IMR-90 (cell line): ENCODE data around the gene CARF. TPM values are rescaled to one million over a fixed set of nuclear protein-coding genes. Genes with fewer than 3 reads are reported as not detected.

Experiments
- ATAC-seq: fragments of 200-7000 bp; cut with Tn5 transposase; 2 replicates; pipeline ENCODE4 v1.9.1; 2020; ENCODE audit warnings: low read depth, mild to moderate bottlenecking, moderate library complexity
- BruUV-seq: library from RNA; stranded (reverse); fragments of 400-500 nt; replicated peaks from 2 replicates; lab custom pipeline; 2021; lab: Mats Ljungman, UMichigan
- CTCF ChIA-PET: fragments of 300-600 bp; formaldehyde crosslinking; extraction: SDS; loops from one replicate; lab custom pipeline; 2021; ENCODE audit warnings: antibody characterized with exemption; lab: Yijun Ruan, JAX
- POLR2A ChIA-PET: fragments of 300-600 bp; sonication (Branson Sonifier 250); formaldehyde crosslinking; loops from one replicate; lab custom pipeline; 2022; ENCODE audit warnings: antibody characterized with exemption; ENCODE audit not compliant: unreplicated experiment; lab: Charles Lee
- DNase-seq: peaks from one replicate; pipeline ENCODE4 v3.0.0; 2013
- H2AFZ ChIP-seq: replicated peaks from 2 replicates; pipeline ENCODE3; 2013; ENCODE audit warnings: low read length, mild to moderate bottlenecking; ENCODE audit not compliant: poor library complexity
- H2AK5ac ChIP-seq: 2 replicates; pipeline ENCODE4 v1.6.1; 2013; ENCODE audit warnings: low read depth, low read length, inconsistent platforms
- H2AK9ac ChIP-seq: replicated peaks from 2 replicates; pipeline ENCODE3; 2013; ENCODE audit warnings: mild to moderate bottlenecking, low read depth, low read length, moderate library complexity; ENCODE audit not compliant: poor library complexity
- H2BK120ac ChIP-seq: 2 replicates; pipeline ENCODE4 v1.6.1; 2013; ENCODE audit warnings: low read depth, low read length, inconsistent platforms
- H2BK15ac ChIP-seq: 3 replicates; pipeline ENCODE4 v1.6.1; 2013; ENCODE audit warnings: low read depth, low read length, inconsistent platforms
- H2BK20ac ChIP-seq: 2 replicates; pipeline ENCODE4 v1.6.1; 2013; ENCODE audit warnings: low read depth, mild to moderate bottlenecking, inconsistent platforms, low read length, moderate library complexity
- H2BK5ac ChIP-seq: 2 replicates; pipeline ENCODE4 v1.6.1; 2013; ENCODE audit warnings: mild to moderate bottlenecking, low read depth, low read length, inconsistent platforms; ENCODE audit not compliant: poor library complexity, severe bottlenecking
- H3K14ac ChIP-seq: replicated peaks from 2 replicates; pipeline ENCODE4 v1.6.1; 2013; ENCODE audit warnings: low read depth, low read length, inconsistent platforms
- H3K18ac ChIP-seq: 2 replicates; pipeline ENCODE4 v1.6.1; 2013; ENCODE audit warnings: low read depth, low read length, control low read depth
- H3K23ac ChIP-seq: 2 replicates; pipeline ENCODE4 v1.6.1; 2013; ENCODE audit warnings: low read depth, low read length, inconsistent platforms
- H3K27ac ChIP-seq: 2 replicates; pipeline ENCODE4 v1.5.1; 2013; ENCODE audit warnings: mild to moderate bottlenecking, control low read depth, low read length; ENCODE audit not compliant: insufficient read depth
- H3K27me3 ChIP-seq: 2 replicates; pipeline ENCODE4 v1.6.1; 2013; ENCODE audit warnings: low read length; ENCODE audit not compliant: control insufficient read depth, insufficient read depth
- H3K36me3 ChIP-seq: 2 replicates; pipeline ENCODE4 v1.6.1; 2013; ENCODE audit warnings: low read length, mixed read lengths; ENCODE audit not compliant: control insufficient read depth, insufficient read depth
- H3K4ac ChIP-seq: 2 replicates; pipeline ENCODE4 v1.6.1; 2013; ENCODE audit warnings: low read depth, low read length, inconsistent platforms
- H3K4me1 ChIP-seq: 2 replicates; pipeline ENCODE4 v1.6.1; 2013; ENCODE audit warnings: low read length, mixed read lengths; ENCODE audit not compliant: control insufficient read depth, insufficient read depth
- H3K4me2 ChIP-seq: 2 replicates; pipeline ENCODE4 v1.6.1; 2013; ENCODE audit warnings: low read depth, mild to moderate bottlenecking, control low read depth, low read length, moderate library complexity
- H3K4me3 ChIP-seq: 2 replicates; pipeline ENCODE4 v1.5.1; 2013; ENCODE audit warnings: low read depth, mild to moderate bottlenecking, control low read depth, low read length, moderate library complexity; ENCODE audit not compliant: insufficient read depth
- H3K56ac ChIP-seq: 2 replicates; pipeline ENCODE4 v1.6.1; 2013; ENCODE audit warnings: low read length, inconsistent platforms; ENCODE audit not compliant: insufficient read depth; ENCODE audit errors: extremely low read depth
- H3K79me1 ChIP-seq, 2 experiments: 2 replicates each; pipeline ENCODE4 v1.6.1; 2013; ENCODE audit warnings: low read length in 2 of 2, inconsistent platforms in 1 of 2, low read depth in 1 of 2
- H3K9ac ChIP-seq: 2 replicates; pipeline ENCODE4 v1.6.1; 2013; ENCODE audit warnings: low read depth, low read length, control low read depth
- H3K9me1 ChIP-seq: 2 replicates; pipeline ENCODE4 v1.6.1; 2013; ENCODE audit warnings: low read length, inconsistent platforms; ENCODE audit not compliant: insufficient read depth
- H3K9me3 ChIP-seq: 2 replicates; pipeline ENCODE4 v1.6.1; 2013; ENCODE audit warnings: low read length; ENCODE audit not compliant: control insufficient read depth, insufficient read depth
- H4K20me1 ChIP-seq: 2 replicates; pipeline ENCODE4 v1.6.1; 2013; ENCODE audit warnings: low read length, inconsistent platforms; ENCODE audit not compliant: insufficient read depth
- H4K5ac ChIP-seq: 2 replicates; pipeline ENCODE4 v1.6.1; 2013; ENCODE audit warnings: mild to moderate bottlenecking, low read depth, low read length, control low read depth
- H4K8ac ChIP-seq, 2 experiments: 2 replicates each; pipeline ENCODE4 v1.6.1; 2013; ENCODE audit warnings: low read depth in 2 of 2, low read length in 2 of 2, control low read depth in 1 of 2, inconsistent platforms in 1 of 2
- H4K91ac ChIP-seq: 2 replicates; pipeline ENCODE4 v1.6.1; 2013; ENCODE audit warnings: low read depth, low read length, inconsistent platforms; ENCODE audit not compliant: insufficient read depth
- CEBPB ChIP-seq: IDR thresholded peaks from 2 replicates; pipeline ENCODE4 v1.6.1; 2012; ENCODE audit warnings: low read depth, low read length, improper control_type of control experiment
- FOS ChIP-seq: fragments of 150-350 bp; IDR thresholded peaks from 2 replicates; pipeline ENCODE4 v1.6.1; 2016; ENCODE audit warnings: low read depth, low read length
- MAZ ChIP-seq: IDR thresholded peaks from 2 replicates; pipeline ENCODE4 v1.6.1; 2012; ENCODE audit warnings: low read depth, mild to moderate bottlenecking, low read length, improper control_type of control experiment, moderate library complexity, borderline replicate concordance
- MXI1 ChIP-seq: IDR thresholded peaks from 2 replicates; pipeline ENCODE4 v1.6.1; 2012; ENCODE audit warnings: low read depth, mild to moderate bottlenecking, low read length, moderate library complexity, borderline replicate concordance
- RAD21 ChIP-seq: IDR thresholded peaks from 2 replicates; pipeline ENCODE4 v1.6.1; 2012; ENCODE audit warnings: low read length, improper control_type of control experiment
- RFX5 ChIP-seq: IDR thresholded peaks from 2 replicates; pipeline ENCODE4 v1.8.0; 2012; ENCODE audit warnings: low read depth, mild to moderate bottlenecking, low read length, moderate library complexity
- WGBS, 2 experiments: methylation state at CpG; one replicate each; pipeline versions ENCODE4 v1.1.5 to v1.1.7; 2013; ENCODE audit warnings: missing lambda C conversion rate in 2 of 2; ENCODE audit not compliant: insufficient read length in 1 of 2; ENCODE audit errors: extremely low coverage in 2 of 2; 5-methylcytosine and 5-hydroxymethylcytosine counted together
- dilution Hi-C: fragments of 300-500 bp; cut with HindIII; formaldehyde crosslinking; loops from one replicate; pipeline ENCODE4 v1.14.3; 2018; ENCODE audit warnings: low sequenced_read_pairs; ENCODE audit not compliant: unreplicated experiment
- in situ Hi-C: fragments of 300-500 bp; cut with MboI; formaldehyde crosslinking; loops from 3 replicates; pipeline ENCODE4 v1.14.3; 2019; ENCODE audit warnings: low sequenced_read_pairs, inconsistent platforms, mixed read lengths
- intact Hi-C: fragments of 100-400 bp; cut with micrococcal nuclease; formaldehyde crosslinking; loops from 2 replicates; pipeline ENCODE4 v1.10.0; 2022
- polyA plus RNA-seq, 3 experiments: library from polyadenylated mRNA; depleted of rRNA; stranded (reverse); fragments of >200 nt; gene quantifications; 2 replicates each; pipeline ENCODE4 v1.2.3, GENCODE V29; 2012; ENCODE audit warnings: low replicate concordance in 1 of 3
- total RNA-seq: library from RNA; depleted of rRNA; stranded (reverse); fragments of >200 nt; gene quantifications from 2 replicates; pipeline ENCODE4 v1.2.3, GENCODE V29; 2012
- TF ChIP-seq, protein P1 (sequence below): conservative IDR thresholded peaks from 2 replicates; pipeline ENCODE4 v1.5.1; 2012; ENCODE audit warnings: mild to moderate bottlenecking, low read depth, low read length, improper control_type of control experiment

CARF gene
- total and polyA plus RNA-seq, 2 of the 4 experiments (the other 2 are of a cell fraction): 2.4 to 5.6 TPM

DNA sequence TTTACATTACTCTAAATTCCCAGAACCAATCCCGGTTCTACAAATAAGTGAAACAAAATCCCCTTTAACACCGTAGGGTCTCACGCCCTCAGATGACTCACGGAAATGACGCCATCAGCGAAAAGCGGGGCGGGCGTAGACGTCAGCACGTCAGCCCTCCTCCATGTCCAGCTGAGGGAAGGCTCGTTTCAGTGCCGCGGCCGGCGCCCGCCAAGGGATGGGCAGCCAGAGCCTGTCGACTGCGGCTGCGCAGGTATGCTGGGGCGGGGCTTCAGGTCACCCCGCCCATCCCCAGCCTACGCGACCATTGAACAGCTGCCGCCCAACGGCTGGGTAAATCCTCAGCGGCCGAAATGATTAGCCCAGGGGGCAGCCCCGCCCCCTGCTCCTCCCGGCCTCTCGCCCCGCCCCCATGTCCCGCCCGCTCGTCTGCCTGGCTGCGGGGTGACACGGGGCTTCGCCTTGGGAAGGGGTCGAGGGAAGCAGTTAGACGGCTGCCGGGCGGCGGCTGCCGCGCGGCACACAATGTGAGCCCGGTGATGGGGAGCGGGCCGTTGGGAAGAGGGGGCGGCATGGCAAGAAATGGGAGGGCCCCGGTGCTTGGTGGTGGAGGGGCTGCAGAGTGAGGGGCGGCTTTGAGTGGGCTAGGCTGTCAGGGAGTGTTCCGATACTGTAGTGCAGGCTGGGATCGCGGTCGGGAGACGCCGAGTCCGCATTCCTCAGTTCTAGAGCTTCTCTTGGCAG, 102.6 kb downstream of the CARF start, which contains the start of gene NBEAL1 (continued):
- TF ChIP-seq RFX5: no peak

DNA sequence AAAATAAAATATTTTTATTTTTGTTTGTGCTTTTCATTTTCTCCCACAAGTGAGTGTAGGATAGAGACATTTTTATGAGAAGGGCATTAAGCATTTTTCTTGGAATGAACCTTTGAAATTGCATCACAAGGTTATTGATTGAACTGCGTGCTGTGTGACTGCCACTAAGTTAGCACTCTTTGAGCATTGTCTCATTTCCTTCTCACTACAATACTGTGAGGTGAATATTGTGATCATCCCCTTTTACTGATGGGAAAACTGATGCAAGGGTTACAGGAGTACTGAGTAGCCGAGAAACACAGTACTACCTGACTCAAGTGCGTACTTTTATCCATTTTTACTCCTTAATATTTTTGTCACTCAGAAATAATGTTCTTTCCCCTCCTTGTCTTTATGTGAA, 104.6 kb downstream of the CARF start:
- H3K4me3 ChIP-seq: peak overlapping the region; percentile 22
- peak overlapping the region; percentile 82; the same call in 1 of the 2 replicates for H3K23ac ChIP-seq
- dilution Hi-C loops: no loop called here
- no peak for ATAC-seq
- peak overlapping the region; percentile 10 for H2BK5ac ChIP-seq
- H2BK120ac ChIP-seq: no peak overlapping the region
- no peak overlapping the region for H2AK9ac ChIP-seq
- no peaks in the 10 kb centered on the region for H3K9me3 ChIP-seq
- H3K36me3 ChIP-seq: no peaks in the 10 kb centered on the region; the same call in 1 of the 2 replicates
- CTCF ChIA-PET: interaction anchor here (0.7 kb wide), 1 partner anchor 428 kb away, joined by 3 read pairs; no protein-coding TSS in a partner anchor
- peaks cover 2% of the 10 kb centered on the region; the same call in 1 of the 2 replicates for H3K4me1 ChIP-seq
- POLR2A ChIA-PET: no interaction called here
- peak overlapping the region; percentile 81 for H3K14ac ChIP-seq
- no peak overlapping the region for H2BK15ac ChIP-seq
- BruUV-seq: no TSS peak
- 0 out of 2 replicates have a peak, but pooled peaks cover 3% of the 10 kb centered on the region for H3K9me1 ChIP-seq
- H3K27me3 ChIP-seq: no peaks in the 10 kb centered on the region
- peaks cover 9% of the 10 kb centered on the region; the same call in 1 of the 2 replicates for H4K20me1 ChIP-seq
- H3K4me2 ChIP-seq: peak overlapping the region; percentile 91
- H2BK20ac ChIP-seq: no peak overlapping the region
- peak overlapping the region; percentile 48; the same call in 1 of the 2 replicates for H2AK5ac ChIP-seq
- no peak overlapping the region for H3K18ac ChIP-seq
- in situ Hi-C loops: no loop called here
- H4K5ac ChIP-seq: no peak overlapping the region
- H3K79me1 ChIP-seq: peaks cover 8 to 33% of the 10 kb centered on the region in 2 experiments
- H3K27ac ChIP-seq: no peak overlapping the region
- WGBS, 2 experiments: no CpG with 5 or more reads among the region's 3 CpGs
- intact Hi-C loops: loop anchor here (5.0 kb wide), 1 partner anchor 99 kb away; no protein-coding TSS in a partner anchor
- no peak overlapping the region for H2AFZ ChIP-seq
- H3K56ac ChIP-seq: no peak overlapping the region; the same call in 1 of the 2 replicates
- peak overlapping the region; percentile 23; the same call in 1 of the 2 replicates for H3K9ac ChIP-seq
- no peak overlapping the region for H4K91ac ChIP-seq
- no peak overlapping the region; the same call in 1 of the 2 replicates for H3K4ac ChIP-seq
- no peak overlapping the region for H4K8ac ChIP-seq
- TF ChIP-seq RFX5 (no peak), FOS (no peak), RAD21 (no peak), MXI1 (no peak), MAZ (no peak), CEBPB (0 out of 2 replicates have a peak, but pooled peaks have one; percentile 18)
- TF ChIP-seq, protein P1, sequence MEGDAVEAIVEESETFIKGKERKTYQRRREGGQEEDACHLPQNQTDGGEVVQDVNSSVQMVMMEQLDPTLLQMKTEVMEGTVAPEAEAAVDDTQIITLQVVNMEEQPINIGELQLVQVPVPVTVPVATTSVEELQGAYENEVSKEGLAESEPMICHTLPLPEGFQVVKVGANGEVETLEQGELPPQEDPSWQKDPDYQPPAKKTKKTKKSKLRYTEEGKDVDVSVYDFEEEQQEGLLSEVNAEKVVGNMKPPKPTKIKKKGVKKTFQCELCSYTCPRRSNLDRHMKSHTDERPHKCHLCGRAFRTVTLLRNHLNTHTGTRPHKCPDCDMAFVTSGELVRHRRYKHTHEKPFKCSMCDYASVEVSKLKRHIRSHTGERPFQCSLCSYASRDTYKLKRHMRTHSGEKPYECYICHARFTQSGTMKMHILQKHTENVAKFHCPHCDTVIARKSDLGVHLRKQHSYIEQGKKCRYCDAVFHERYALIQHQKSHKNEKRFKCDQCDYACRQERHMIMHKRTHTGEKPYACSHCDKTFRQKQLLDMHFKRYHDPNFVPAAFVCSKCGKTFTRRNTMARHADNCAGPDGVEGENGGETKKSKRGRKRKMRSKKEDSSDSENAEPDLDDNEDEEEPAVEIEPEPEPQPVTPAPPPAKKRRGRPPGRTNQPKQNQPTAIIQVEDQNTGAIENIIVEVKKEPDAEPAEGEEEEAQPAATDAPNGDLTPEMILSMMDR: no peak
- no peak for DNase-seq
